Endothelial cell of umbilical vein (primary cell): ENCODE results near the gene BMP8A. TPM values are rescaled to one million over a fixed set of nuclear protein-coding genes. Genes with fewer than 3 reads are reported as not detected.
"Not testable (repeated sequence)": the region's sequence is repeated elsewhere in the genome, so short reads cannot be mapped to it uniquely, and the experiment has no call there.

Experiments
- BruUV-seq: library from RNA; stranded (reverse); fragments of 400-500 nt; replicated peaks from 2 replicates; lab custom pipeline; 2021; lab: Mats Ljungman, UMichigan
- CTCF ChIA-PET: fragments of 300-600, 350-600 bp; sonication (Branson Sonifier 250); formaldehyde crosslinking; loops from one replicate; lab custom pipeline; 2021; ENCODE audit warnings: antibody characterized with exemption, inconsistent platforms; lab: Charles Lee
- POLR2A ChIA-PET: fragments of 300-600, 350-600 bp; sonication (Branson Sonifier 250); formaldehyde crosslinking; loops from one replicate; lab custom pipeline; 2021; ENCODE audit warnings: antibody characterized with exemption, inconsistent platforms; lab: Charles Lee
- DNase-seq: peaks from one replicate; pipeline ENCODE4 v3.0.0-alpha.2; 2011; ENCODE audit warnings: low read depth, low spot score
- FAIRE-seq: peaks from 2 replicates; lab custom pipeline; 2011; peaks lifted over from hg19 to GRCh38; lab: Jason Lieb, UNC
- H2AFZ ChIP-seq: 2 replicates; pipeline ENCODE4 v1.6.0; 2012; ENCODE audit warnings: low read depth, low read length, control low read depth, inconsistent platforms
- H3K27ac ChIP-seq: 2 replicates; pipeline ENCODE4 v1.5.1; 2011; ENCODE audit warnings: low read depth, mild to moderate bottlenecking, control low read depth, low read length, moderate library complexity; ENCODE audit not compliant: insufficient read depth
- H3K27me3 ChIP-seq, 2 experiments: 2 replicates each; pipeline versions ENCODE4 v1.6.0 to v1.6.1; 2011; ENCODE audit warnings: low read length in 2 of 2, mixed read lengths in 1 of 2; ENCODE audit not compliant: control insufficient read depth in 2 of 2, insufficient read depth in 2 of 2
- H3K36me3 ChIP-seq, 2 experiments: 2 replicates in 1 of 2; 3 replicates in 1 of 2; pipeline ENCODE4 v1.5.1; 2011; ENCODE audit warnings: low read length in 2 of 2, mild to moderate bottlenecking in 1 of 2, moderate library complexity in 1 of 2; ENCODE audit not compliant: control insufficient read depth in 2 of 2, insufficient read depth in 2 of 2; ENCODE audit errors: extremely low read depth in 1 of 2
- H3K4me1 ChIP-seq: 3 replicates; pipeline ENCODE4 v1.5.1; 2011; ENCODE audit warnings: mild to moderate bottlenecking, low read length; ENCODE audit not compliant: control insufficient read depth, insufficient read depth; ENCODE audit errors: extremely low read depth
- H3K4me2 ChIP-seq: 2 replicates; pipeline ENCODE4 v1.6.1; 2011; ENCODE audit warnings: low read length, control low read depth, mixed read lengths; ENCODE audit not compliant: insufficient read depth
- H3K4me3 ChIP-seq, 3 experiments: fragments of 200-600 bp in 1 of 3; sonication (generic), shearing (Covaris generic) in 1 of 3; replicated peaks in 1 of 3; 2 replicates each; pipeline ENCODE4 v1.5.1; 2011 to 2016; ENCODE audit warnings: control low read depth in 3 of 3, low read length in 3 of 3, mild to moderate bottlenecking in 2 of 3, inconsistent platforms in 1 of 3, low read depth in 1 of 3, moderate library complexity in 1 of 3; ENCODE audit not compliant: insufficient read depth in 1 of 3
- H3K79me2 ChIP-seq: 2 replicates; pipeline ENCODE4 v1.6.0; 2012; ENCODE audit warnings: low read length, inconsistent platforms; ENCODE audit not compliant: control insufficient read depth, insufficient read depth
- H3K9ac ChIP-seq: replicated peaks from 2 replicates; pipeline ENCODE3; 2011; ENCODE audit warnings: low read length, control low read depth; ENCODE audit not compliant: insufficient read depth; ENCODE audit errors: extremely low read depth
- H3K9me1 ChIP-seq: replicated peaks from 3 replicates; pipeline ENCODE4 v1.6.0; 2011; ENCODE audit warnings: mild to moderate bottlenecking, low read length; ENCODE audit not compliant: control insufficient read depth, insufficient read depth; ENCODE audit errors: extremely low read depth
- H3K9me3 ChIP-seq: replicated peaks from 2 replicates; pipeline ENCODE4 v1.5.1; 2012; ENCODE audit warnings: low read length, inconsistent platforms; ENCODE audit not compliant: control insufficient read depth, insufficient read depth
- H4K20me1 ChIP-seq: replicated peaks from 2 replicates; pipeline ENCODE3; 2011; ENCODE audit warnings: mild to moderate bottlenecking, low read length; ENCODE audit not compliant: control insufficient read depth, insufficient read depth; ENCODE audit errors: extremely low read depth
- CTCF ChIP-seq, 2 donors: IDR thresholded peaks; 1 replicate in 1 of 2; 2 replicates in 1 of 2; pipeline ENCODE4 v1.5.1; 2011; ENCODE audit warnings: low read length in 2 of 2, mild to moderate bottlenecking in 2 of 2, moderate library complexity in 2 of 2, control low read depth in 1 of 2, inconsistent platforms in 1 of 2, low read depth in 1 of 2; ENCODE audit not compliant: insufficient read depth in 1 of 2; ENCODE audit errors: extremely low read depth in 1 of 2
- EZH2 ChIP-seq: IDR thresholded peaks from 2 replicates; pipeline ENCODE4 v1.6.1; 2012; ENCODE audit warnings: borderline replicate concordance, low read depth, mild to moderate bottlenecking, moderate library complexity, low read length, inconsistent platforms; ENCODE audit not compliant: severe bottlenecking
- GATA2 ChIP-seq: IDR thresholded peaks from 2 replicates; pipeline ENCODE4 v1.7.0; 2011; ENCODE audit warnings: low read depth, mild to moderate bottlenecking, moderate library complexity, mixed read lengths, low read length; ENCODE audit not compliant: insufficient read length, insufficient read depth
- JUN ChIP-seq: IDR thresholded peaks from 2 replicates; pipeline ENCODE4 v1.6.1; 2011; ENCODE audit warnings: borderline replicate concordance, low read depth; ENCODE audit not compliant: insufficient read length, insufficient read depth
- MAX ChIP-seq: IDR thresholded peaks from 2 replicates; pipeline ENCODE4 v1.6.1; 2011; ENCODE audit not compliant: insufficient read depth, insufficient read length
- MYC ChIP-seq: IDR thresholded peaks from one replicate; pipeline ENCODE4 v1.6.1; 2011; ENCODE audit warnings: mild to moderate bottlenecking, low read depth, low read length
- POLR2AphosphoS5 ChIP-seq: IDR thresholded peaks from 2 replicates; pipeline ENCODE4 v1.6.1; 2012; ENCODE audit warnings: low read depth, mild to moderate bottlenecking, control low read depth, low read length, moderate library complexity; ENCODE audit not compliant: insufficient read depth
- dilution Hi-C: fragments of 300-500 bp; cut with MboI; formaldehyde crosslinking; loops from one replicate; pipeline ENCODE4 v1.15.0; 2019; ENCODE audit warnings: low sequenced_read_pairs; ENCODE audit not compliant: extremely low pct_ligation_motif_present
- intact Hi-C: fragments of 100-400 bp; cut with micrococcal nuclease; formaldehyde crosslinking; loops from one replicate; pipeline ENCODE4 v1.10.0; 2022
- polyA plus RNA-seq, 4 experiments: library from polyadenylated mRNA; depleted of rRNA in 3 of 4; stranded (reverse) in 3 of 4; unstranded in 1 of 4; fragments of >200 nt; gene quantifications; 2 replicates each; pipeline versions ENCODE4 v1.2.1 to v1.2.3, GENCODE V29; 2011 to 2012; ENCODE audit warnings: missing spikeins in 1 of 4
- total RNA-seq: library from RNA; stranded (reverse); gene quantifications from 2 replicates; pipeline ENCODE4 v1.2.3, GENCODE V29; 2021

BMP8A gene
- total and polyA plus RNA-seq, 2 donors (not counting 3 experiments of a cell fraction or from before 2014, with no cell fraction given) = 0.25 to 0.44 TPM

GRCh38 chr1:39466413-39467107, 24.9 kb upstream of the BMP8A start:
- dilution Hi-C loops = no loop called here
- H3K4me2 ChIP-seq = no peak overlapping the region

GRCh38 chr1:39467108-39467720, 24.2 kb upstream of the BMP8A start:
- H3K9me3 ChIP-seq, H3K79me2 ChIP-seq, POLR2A ChIA-PET, H2AFZ ChIP-seq, H4K20me1 ChIP-seq, H3K27ac ChIP-seq, H3K4me3 ChIP-seq, H3K4me1 ChIP-seq, DNase-seq, H3K27me3 ChIP-seq, BruUV-seq, H3K4me2 ChIP-seq, intact Hi-C loops, FAIRE-seq, H3K9me1 ChIP-seq, dilution Hi-C loops, H3K9ac ChIP-seq: not testable (repeated sequence)
- H3K36me3 ChIP-seq = peaks cover 41 to 57% of the 10 kb centered on the region in 2 experiments
- CTCF ChIA-PET = interaction anchor here (0.8 to 3.2 kb wide), 4 partner anchors 8 to 368 kb away, joined by 3 to 9 read pairs (median 4); no protein-coding TSS in a partner anchor

More at GRCh38 chr1:39466413-39467107, 24.9 kb upstream of the BMP8A start:
- H3K4me1 ChIP-seq = no peaks in the 10 kb centered on the region
- H3K4me3 ChIP-seq = no peak overlapping the region
- peaks cover 2% of the 10 kb centered on the region for H3K79me2 ChIP-seq
- no peaks in the 10 kb centered on the region for H4K20me1 ChIP-seq
- FAIRE-seq (no peak), DNase-seq (no peak)
- H3K9me3 ChIP-seq = no peaks in the 10 kb centered on the region
- no peaks in the 10 kb centered on the region for H3K9me1 ChIP-seq
- no peak overlapping the region for H2AFZ ChIP-seq
- TF ChIP-seq JUN (no peak), MAX (no peak), GATA2 (no peak), EZH2 (no peak), POLR2AphosphoS5 (no peak), CTCF (IDR thresholded peaks at IDR 0.05; ENCODE audit: extremely low read depth in 1 of 2, insufficient read depth in 1 of 2, low read depth in 1 of 2, low read length in 2 of 2) (no peak), MYC (no peak)
- POLR2A ChIA-PET = no interaction called here
- no peaks in the 10 kb centered on the region for H3K27me3 ChIP-seq
- H3K9ac ChIP-seq = no peak overlapping the region
- CTCF ChIA-PET = interaction anchor here (1.5 to 1.7 kb wide), 2 partner anchors 21 to 368 kb away, joined by 4 read pairs; no protein-coding TSS in a partner anchor
- BruUV-seq = no TSS peak
- peaks cover 46 to 63% of the 10 kb centered on the region in 2 experiments for H3K36me3 ChIP-seq
- intact Hi-C loops = no loop called here
- H3K27ac ChIP-seq = no peak overlapping the region
